HG03064 (cell line): ENCODE results near the gene NINL.
"Not testable (repeated sequence)": the region's sequence is repeated elsewhere in the genome, so short reads cannot be mapped to it uniquely, and the experiment has no call there.

Source experiments
- ATAC-seq: cut with Tn5 transposase; IDR thresholded peaks from one replicate; pipeline ENCODE4 v1.9.1; 2021; ENCODE audit warnings: low read depth; ENCODE audit not compliant: unreplicated experiment

The NINL gene

GRCh38 chr20:25489221-25489871 lies 96.0 kb downstream of the NINL start:
- no peak for ATAC-seq

- no peak for ATAC-seq
These were observed 97.4 kb downstream of the NINL start for GRCh38 chr20:25487975-25488374.

- ATAC-seq = no peak
These were observed 98.0 kb downstream of the NINL start for GRCh38 chr20:25487306-25487705.

- ATAC-seq = no peak
These were observed 99.0 kb downstream of the NINL start for GRCh38 chr20:25486377-25486776.

- ATAC-seq = no peak
These were observed 99.5 kb downstream of the NINL start for GRCh38 chr20:25485872-25486271.

- ATAC-seq = no peak
These were observed 100.3 kb downstream of the NINL start for GRCh38 chr20:25484911-25485511.

- ATAC-seq = no peak
These were observed 101.0 kb downstream of the NINL start for GRCh38 chr20:25484224-25484846.

GRCh38 chr20:25483431-25484132 lies 101.7 kb downstream of the NINL start:
- no peak for ATAC-seq

- no peak for ATAC-seq
These were observed 103.4 kb downstream of the NINL start for GRCh38 chr20:25481918-25482253.

GRCh38 chr20:25481235-25481917 lies 104.0 kb downstream of the NINL start:
- ATAC-seq = no peak

- no peak for ATAC-seq
These were observed 104.5 kb downstream of the NINL start for GRCh38 chr20:25480797-25481196.

GRCh38 chr20:25480156-25480555 lies 105.2 kb downstream of the NINL start:
- ATAC-seq = no peak

- no peak for ATAC-seq
These were observed 105.7 kb downstream of the NINL start for GRCh38 chr20:25479638-25480037.

GRCh38 chr20:25478889-25479568 lies 106.3 kb downstream of the NINL start:
- no peak for ATAC-seq

GRCh38 chr20:25477014-25477882 lies 108.1 kb downstream of the NINL start:
- no peak for ATAC-seq

GRCh38 chr20:25476106-25477013 lies 109.0 kb downstream of the NINL start:
- ATAC-seq = no peak

- not testable (repeated sequence) for ATAC-seq
These were observed 112.0 kb downstream of the NINL start for GRCh38 chr20:25473297-25473696.

GRCh38 chr20:25471020-25471419 lies 114.3 kb downstream of the NINL start:
- ATAC-seq = no peak
